Pancreas (tissue), 10 donors: ENCODE results near the gene SESTD1. TPM values are rescaled to one million over a fixed set of nuclear protein-coding genes. Genes with fewer than 3 reads are reported as not detected.

Experiments used
- ATAC-seq, 4 donors: fragments of 200-7000 bp; cut with Tn5 transposase; one replicate each; pipeline versions ENCODE4 v1.8.0 to v1.9.1; 2020; ENCODE audit warnings: mild to moderate bottlenecking in 4 of 4, moderate library complexity in 4 of 4
- DNase-seq, 6 donors: peaks; one replicate each; pipeline ENCODE4 v3.0.0-alpha.2; 2020
- FAIRE-seq: peaks from 2 replicates; lab custom pipeline; 2012; peaks lifted over from hg19 to GRCh38; lab: Jason Lieb, UNC
- H3K27ac ChIP-seq, 4 donors: fragments of 200-600 bp; sonication (generic); 1 replicate in 3 of 4; 2 replicates in 1 of 4; pipeline versions ENCODE4 v1.5.0 to v1.8.0; 2020
- H3K27me3 ChIP-seq, 4 donors: fragments of 200-600 bp; one replicate each; pipeline ENCODE4 v1.8.0; 2021
- H3K36me3 ChIP-seq, 3 donors: fragments of 200-600 bp; sonication (generic) in 1 of 3; one replicate each; pipeline versions ENCODE4 v1.5.0 to v1.8.0; 2020 to 2021
- H3K4me1 ChIP-seq, 3 donors: fragments of 200-600 bp; one replicate each; pipeline ENCODE4 v1.8.0; 2021
- H3K4me3 ChIP-seq, 4 donors: fragments of 200-600 bp; sonication (generic) in 2 of 4; one replicate each; pipeline versions ENCODE4 v1.5.0 to v1.8.0; 2020 to 2021
- H3K9me3 ChIP-seq, 4 donors: fragments of 200-600 bp; one replicate each; pipeline ENCODE4 v1.8.0; 2021
- CTCF ChIP-seq, 4 donors: fragments of 200-600 bp; sonication (generic) in 3 of 4; IDR thresholded peaks; one replicate each; pipeline versions ENCODE4 v1.5.0 to v1.8.0; 2021; ENCODE audit warnings: antibody characterized with exemption in 4 of 4
- WGBS, 2 donors: extraction: QIAGEN DNeasy Blood & Tissue Kit; methylation state at CpG; one replicate each; pipeline ENCODE4 v1.1.7; 2013; 5-methylcytosine and 5-hydroxymethylcytosine counted together
- intact Hi-C, 3 donors: fragments of 100-400 bp; cut with DNase I; formaldehyde crosslinking; loops; one replicate each; pipeline versions ENCODE4 v1.11.1 to v1.14.2; 2022
- polyA plus RNA-seq, 2 donors: library from polyadenylated mRNA; stranded (reverse); fragments of 200-250 nt; gene quantifications; one replicate each; pipeline ENCODE4 v1.2.3, GENCODE V29; 2013
- total RNA-seq, 6 donors: library from RNA; stranded (reverse); fragmentation: NEBNext Ultra II Directional in 4 of 6; extraction: Animal tissue kit (Norgen Biotek cat#: 25700) in 4 of 6; gene quantifications; one replicate each; pipeline versions ENCODE4 v1.2.1 to v1.2.4, GENCODE V29; 2021 to 2023
- donor health status: healthy with polysubstance abuse.
- donor health status: DM: no; HTN: no; CAD: no; lungs with moderate emphysema.
- donor health status: DM: no; HTN: no; CAD: no.
- donor health status: control.
- donor health status: control.
- donor health status: Bipolar disorder and iron deficiency.
- donor health status: DM: yes; HTN: yes; CAD: no.
- donor health status: DM: no; HTN: no; CAD: no.
- donor health status: DM: no; HTN: no; CAD: no.
- donor health status: DM: yes; HTN: yes; CAD: no.

SESTD1 gene
- total and polyA plus RNA-seq, 8 donors: 4.0 to 37.0 (median 14.2) TPM

GRCh38 chr2:179263446-179264367 is 925 bp downstream of the SESTD1 start:
- no peak for TF ChIP-seq CTCF (IDR thresholded peaks at IDR 0.05)
- H3K9me3 ChIP-seq: no peaks in the 10 kb centered on the region
- no peaks in the 10 kb centered on the region for H3K27me3 ChIP-seq
- FAIRE-seq (no peak), ATAC-seq (peak; percentile 59 to 67 (median 63)), DNase-seq (peak; percentile 34 to 85 (median 52))
- 0% methylated on average over 50 to 62 of the region's 62 CpGs for WGBS, 2 donors
- intact Hi-C loops: no loop called here
- peak overlapping the region; percentile 48 to 72 (median 56) for H3K4me3 ChIP-seq
- H3K4me1 ChIP-seq: peaks cover 4 to 15% (median 13%) of the 10 kb centered on the region in 3 donors
- no peaks in the 10 kb centered on the region for H3K36me3 ChIP-seq
- H3K27ac ChIP-seq: peak overlapping the region; percentile 63 to 86 (median 73)

DNA sequence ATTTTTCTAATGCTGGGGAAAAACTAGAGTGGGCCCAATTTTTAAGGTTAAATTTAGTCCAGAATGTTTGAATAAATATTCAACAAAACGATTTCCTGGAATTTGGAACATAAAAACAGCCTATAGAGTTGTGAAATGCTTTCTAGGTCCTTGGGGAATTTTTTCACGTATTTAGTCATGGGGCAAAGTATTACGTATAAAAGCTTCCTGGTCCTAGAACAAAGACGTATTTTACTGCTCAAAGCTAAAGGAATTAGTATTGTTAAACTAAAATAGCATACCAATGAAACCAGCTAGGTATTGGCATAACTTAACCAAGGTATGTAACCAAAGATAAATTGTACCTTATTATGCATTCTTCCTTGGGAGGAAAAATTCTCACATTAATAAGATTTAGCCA is 1.6 kb downstream of the SESTD1 start:
- Histone ChIP-seq H3K36me3 (no peaks in the 10 kb centered on the region), H3K27ac (peak overlapping the region in 2 of 4 donors; percentile 79 to 86), H3K4me3 (peak overlapping the region in 3 of 4 donors; percentile 48 to 72 (median 63)), H3K4me1 (peaks cover 8 to 22% (median 13%) of the 10 kb centered on the region in 3 donors), H3K9me3 (no peaks in the 10 kb centered on the region), H3K27me3 (no peaks in the 10 kb centered on the region)
- TF ChIP-seq CTCF (IDR thresholded peaks at IDR 0.05): no peak
- FAIRE-seq (peak; percentile 53), DNase-seq (no peak), ATAC-seq (peak in 3 of 4 donors; percentile 25 to 40 (median 29))
- intact Hi-C loops: no loop called here
- 12 to 26% methylated on average over 4 of the region's 4 CpGs for WGBS, 2 donors

DNA sequence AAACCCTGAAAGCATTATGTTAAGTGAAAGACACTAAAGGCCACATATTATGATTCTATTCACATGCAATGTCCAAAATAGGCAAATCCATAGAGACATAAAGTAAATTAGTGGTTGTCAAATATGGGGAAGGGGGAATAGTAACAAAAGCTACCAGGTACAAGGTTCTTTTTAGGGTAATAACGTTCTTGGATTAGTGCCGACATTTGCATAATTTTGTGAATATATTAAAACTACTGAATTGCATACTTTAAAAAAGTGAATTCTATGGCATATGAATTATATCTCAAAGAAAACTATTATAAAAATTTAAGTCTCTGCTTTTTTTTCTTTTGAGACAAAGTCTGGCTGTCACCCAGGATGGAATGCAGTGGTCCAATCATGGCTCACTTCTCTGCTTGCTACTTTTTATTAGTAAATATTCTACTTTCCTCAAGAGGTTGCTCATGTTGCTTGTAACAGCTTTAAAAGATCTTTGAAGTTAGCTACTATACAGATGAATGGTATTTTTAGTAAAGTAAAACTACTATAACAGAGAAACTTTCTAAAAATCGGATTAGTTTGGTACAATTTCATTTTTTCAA is 2.5 kb downstream of the SESTD1 start:
- H3K27ac ChIP-seq: peak overlapping the region in 1 of 4 donors; percentile 79
- DNase-seq: no peak
- intact Hi-C loops: no loop called here
- WGBS, 2 donors: 90 to 91% methylated on average over 3 of the region's 3 CpGs
- peaks cover 8 to 23% (median 13%) of the 10 kb centered on the region in 3 donors for H3K4me1 ChIP-seq
- no peak for ATAC-seq
- no peaks in the 10 kb centered on the region for H3K27me3 ChIP-seq
- H3K4me3 ChIP-seq: peak overlapping the region in 1 of 4 donors; percentile 72
- H3K36me3 ChIP-seq: no peaks in the 10 kb centered on the region
- no peak for FAIRE-seq
- H3K9me3 ChIP-seq: no peaks in the 10 kb centered on the region
- TF ChIP-seq CTCF (IDR thresholded peaks at IDR 0.05): no peak

DNA sequence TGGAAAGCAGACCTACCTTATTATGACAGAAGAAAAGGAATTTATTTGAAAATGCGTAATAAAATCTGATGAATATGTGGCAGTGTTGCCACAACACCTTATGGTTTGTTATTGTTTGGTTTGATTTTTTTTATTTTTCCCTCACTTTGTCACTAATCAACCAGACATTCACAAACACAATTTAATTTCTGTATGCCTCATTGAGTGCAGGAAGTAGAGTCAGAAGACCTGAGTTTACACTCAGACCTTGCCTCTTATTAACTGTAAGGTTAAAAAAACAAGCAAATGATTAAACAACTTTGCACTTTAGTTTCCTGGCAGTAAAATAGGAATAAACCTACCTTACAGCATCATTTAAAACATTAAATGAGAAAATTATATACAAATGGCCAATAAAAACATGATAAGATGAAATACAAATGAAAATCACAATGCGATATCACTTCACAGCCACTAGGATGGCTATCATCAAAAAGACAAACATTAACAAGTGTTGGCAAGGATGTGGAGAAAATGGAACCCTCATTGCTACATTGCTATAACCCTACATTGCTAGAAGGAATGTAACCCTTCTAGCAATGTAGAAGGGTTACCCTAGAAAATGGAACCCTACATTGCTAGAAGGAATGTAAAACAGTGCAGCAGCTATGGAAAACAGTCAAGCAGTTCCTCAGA is 3.3 kb downstream of the SESTD1 start:
- no peak for FAIRE-seq
- Histone ChIP-seq H3K27me3 (no peaks in the 10 kb centered on the region), H3K9me3 (no peaks in the 10 kb centered on the region), H3K27ac (no peak overlapping the region), H3K4me3 (no peak overlapping the region), H3K36me3 (no peaks in the 10 kb centered on the region), H3K4me1 (peaks cover 8 to 23% (median 13%) of the 10 kb centered on the region in 3 donors)
- no peak for TF ChIP-seq CTCF (IDR thresholded peaks at IDR 0.05)
- DNase-seq: no peak
- 50 to 78% methylated on average over 2 of the region's 2 CpGs for WGBS, 2 donors
- no peak for ATAC-seq
- intact Hi-C loops: no loop called here
